ENCODE results near the gene NUP107.

GRCh38 chr12:68675101-68675842 lies 11.5 kb upstream of the NUP107 start:
- TF ChIP-seq CTCF (IDR thresholded peaks at IDR 0.05) (no peak), POLR2A (IDR thresholded peaks at IDR 0.05) (no peak)

Data from right lobe of liver (tissue), 4 donors.